HG02763 (cell line): ENCODE data around the gene BMP3.

Experiments used
- ATAC-seq: cut with Tn5 transposase; IDR thresholded peaks from one replicate; pipeline ENCODE4 v1.9.1; 2021; ENCODE audit warnings: mild to moderate bottlenecking, moderate library complexity; ENCODE audit not compliant: unreplicated experiment

The BMP3 gene

DNA sequence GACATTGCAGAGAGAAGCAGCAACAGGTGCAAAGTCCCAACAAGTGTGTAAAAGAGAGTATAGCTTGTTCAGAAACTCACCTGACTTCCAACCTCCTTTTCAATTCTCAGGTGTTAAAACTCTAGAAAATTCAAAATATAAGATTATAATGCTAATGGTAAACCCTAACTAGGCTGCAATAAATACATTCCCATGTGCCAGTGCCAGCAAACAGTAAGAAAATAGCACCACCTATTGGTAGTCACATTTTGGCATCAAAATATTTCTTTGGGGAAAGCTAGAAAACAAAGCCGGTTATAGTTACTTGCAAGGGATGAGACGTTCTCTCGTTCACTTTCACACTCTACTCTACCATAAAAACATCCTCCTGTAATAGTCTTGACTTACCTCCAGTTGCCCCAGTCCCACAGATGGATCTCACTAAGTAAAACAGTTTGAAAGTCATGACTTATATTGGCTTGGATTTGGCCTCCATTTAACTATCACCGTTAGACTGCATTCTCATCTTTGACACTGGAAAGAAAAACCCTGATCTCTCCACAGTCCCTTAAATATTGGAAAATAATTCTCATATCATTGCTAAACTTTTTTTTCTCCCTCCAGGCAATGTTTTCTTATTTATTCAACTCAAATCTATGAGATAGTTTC lies 9.6 kb downstream of the BMP3 start:
- no peak for ATAC-seq

DNA sequence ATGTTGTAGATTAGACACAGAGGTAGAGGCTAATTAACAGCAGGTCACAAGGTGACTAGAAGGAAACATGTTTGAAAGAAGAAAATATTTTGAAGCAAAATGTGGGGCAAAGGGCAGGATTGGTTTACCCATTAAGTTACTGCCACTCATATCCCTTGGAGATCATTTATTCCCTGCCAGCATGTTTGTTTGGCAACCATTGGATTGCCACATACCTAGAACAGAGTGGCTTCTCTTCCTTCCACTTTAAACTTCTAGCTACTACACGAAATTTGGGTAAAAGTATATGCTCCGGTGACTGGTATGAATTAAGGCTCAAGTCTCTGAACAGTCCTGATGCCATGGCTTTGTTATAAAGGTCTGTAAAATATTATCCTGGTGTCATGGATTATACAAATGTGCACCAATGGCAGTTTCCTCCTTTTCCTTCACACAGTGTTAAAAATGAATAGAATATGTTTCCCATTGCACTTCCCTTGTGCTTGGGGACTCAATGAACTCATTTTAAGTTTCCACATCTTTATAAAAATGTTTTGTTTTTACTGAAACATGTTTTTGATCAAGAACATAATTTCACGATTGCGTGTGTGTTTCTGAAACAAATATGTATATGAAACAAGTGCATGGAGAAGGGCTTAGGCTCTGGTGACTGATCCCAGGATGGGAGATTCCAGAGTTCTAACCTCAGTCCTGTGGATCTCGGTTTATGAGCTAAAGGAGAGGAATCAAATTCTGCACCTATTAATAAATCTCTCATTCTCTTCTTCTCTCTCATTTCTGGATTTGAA lies 12.3 kb downstream of the BMP3 start:
- no peak for ATAC-seq

DNA sequence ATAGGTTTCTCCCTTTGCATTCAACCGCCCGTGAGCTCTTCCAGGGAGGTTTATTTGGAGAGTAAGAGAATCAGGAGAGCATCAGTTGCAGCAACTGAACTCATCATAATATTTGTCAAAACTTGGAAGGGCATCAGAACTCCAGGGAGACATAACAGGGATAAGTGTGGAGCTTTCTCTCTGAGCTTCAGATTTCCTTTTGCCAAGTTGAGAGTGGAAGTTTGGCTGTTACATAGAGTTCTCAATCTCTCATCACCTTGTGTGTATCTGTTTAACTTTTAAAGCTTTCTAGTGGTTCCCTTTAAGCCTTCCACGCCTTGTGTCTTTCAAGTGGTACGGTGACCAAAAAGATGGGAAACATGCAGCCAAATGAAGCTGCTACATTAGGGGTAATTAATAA lies 18.8 kb downstream of the BMP3 start:
- no peak for ATAC-seq

- no peak for ATAC-seq
Measured at GRCh38 chr4:81049907-81050306, 19.4 kb downstream of the BMP3 start.

DNA sequence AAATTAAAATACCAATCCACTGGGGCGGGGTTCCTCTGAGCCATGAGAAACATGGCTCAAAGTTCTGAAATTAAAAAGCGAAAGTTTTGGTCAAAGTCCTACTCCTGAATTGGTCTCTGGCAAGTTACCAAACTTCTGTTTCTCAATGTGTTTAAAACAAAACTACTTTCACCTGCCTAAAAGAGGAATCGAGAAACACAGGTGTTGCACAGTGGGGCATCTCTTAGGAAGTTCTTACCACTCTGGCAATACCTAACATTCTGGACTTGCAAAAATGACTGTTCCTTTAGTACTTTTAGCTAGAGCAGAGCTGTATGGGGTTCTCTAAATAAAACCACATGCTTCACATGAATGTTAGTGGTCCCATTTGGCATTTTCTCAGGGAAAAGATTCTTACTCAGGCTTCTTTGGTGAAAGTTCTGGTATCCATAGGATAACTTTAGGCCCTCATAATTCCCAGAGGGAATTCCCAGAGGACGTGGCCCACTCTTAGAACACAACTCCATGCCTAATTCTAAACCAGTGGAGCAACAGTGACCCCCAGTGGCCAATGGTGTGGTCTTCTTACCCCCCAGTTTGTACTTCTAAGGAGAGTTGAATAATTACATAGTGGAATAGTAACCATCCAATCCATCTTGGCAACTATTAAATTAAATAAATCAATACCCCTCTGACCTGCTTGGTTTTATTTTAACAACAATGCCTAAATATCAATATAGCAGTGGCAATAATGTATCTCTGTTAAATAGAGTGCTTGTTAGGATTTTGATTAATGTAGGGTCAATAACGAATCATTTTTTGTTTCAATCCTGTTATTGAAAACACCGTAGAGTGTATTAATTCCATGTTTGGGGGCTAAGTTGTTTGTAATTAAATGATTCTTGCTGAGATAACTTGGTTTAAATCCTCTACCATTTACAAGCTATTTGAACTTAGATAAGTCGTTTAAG lies 21.9 kb downstream of the BMP3 start:
- ATAC-seq, result peak; percentile 95

DNA sequence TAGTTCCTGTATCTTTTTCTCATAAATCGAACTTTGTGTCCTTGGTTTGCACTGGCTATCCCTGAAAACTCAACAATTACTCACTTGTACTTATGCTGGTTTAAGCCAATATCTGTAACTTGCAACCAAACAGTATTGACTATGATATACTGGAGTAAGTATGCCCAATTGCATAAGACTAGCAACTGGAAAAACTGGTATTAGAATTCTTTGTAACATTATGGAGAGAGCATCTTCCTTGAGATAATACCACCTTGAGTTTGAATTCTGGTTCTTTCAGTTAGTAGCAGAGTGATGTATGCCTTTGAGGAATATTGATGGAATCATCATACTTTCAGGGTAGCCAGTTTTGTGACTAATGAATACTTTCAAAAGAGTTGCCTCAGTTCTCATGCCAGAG lies 28.1 kb downstream of the BMP3 start:
- no peak for ATAC-seq

GRCh38 chr4:81060587-81061343 lies 30.3 kb downstream of the BMP3 start:
- no peak for ATAC-seq

- no peak for ATAC-seq
Measured at GRCh38 chr4:81061344-81061730, 30.8 kb downstream of the BMP3 start.

DNA sequence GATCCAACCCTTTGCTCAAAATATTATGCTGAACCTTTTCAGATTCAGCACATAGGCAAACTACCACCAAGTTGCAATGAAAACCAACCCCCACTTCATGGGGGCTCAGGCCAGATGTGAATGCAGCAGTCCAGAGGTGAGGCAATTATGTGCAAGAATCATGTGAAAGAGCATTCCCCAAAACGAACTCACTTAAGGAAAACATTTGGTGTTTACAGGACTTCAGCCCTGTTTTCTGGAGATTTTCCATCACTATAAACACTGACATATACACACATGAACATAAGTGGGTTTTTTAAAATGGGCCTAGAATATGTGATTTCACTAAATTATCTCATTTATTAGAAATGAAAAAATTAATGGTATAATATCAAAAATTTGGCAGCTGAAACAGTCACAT lies 31.5 kb downstream of the BMP3 start:
- no peak for ATAC-seq

GRCh38 chr4:81065446-81065845 lies 34.9 kb downstream of the BMP3 start:
- no peak for ATAC-seq

GRCh38 chr4:81069706-81070331 lies 39.3 kb downstream of the BMP3 start:
- peak; percentile 97 for ATAC-seq

DNA sequence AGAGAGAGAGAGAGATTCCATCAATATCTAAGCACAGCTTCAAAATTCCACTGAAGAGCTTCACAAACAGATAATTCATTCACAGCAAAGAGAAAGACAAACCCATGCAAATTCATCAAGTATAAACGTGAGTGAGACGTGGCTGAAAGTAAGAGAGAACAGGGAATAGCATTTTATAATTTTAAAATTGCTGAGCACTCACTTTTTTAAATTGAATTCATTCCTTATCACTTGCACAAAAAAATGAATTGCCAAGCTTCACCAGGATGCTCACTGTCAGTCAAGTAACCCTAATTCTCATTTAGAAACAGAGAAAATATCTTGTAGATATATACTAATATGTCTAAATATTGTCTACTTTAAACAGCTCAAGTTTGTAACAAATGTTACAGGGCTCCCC lies 40.5 kb downstream of the BMP3 start:
- no peak for ATAC-seq

GRCh38 chr4:81081156-81081555 lies 50.6 kb downstream of the BMP3 start:
- no peak for ATAC-seq

- no peak for ATAC-seq
Measured at GRCh38 chr4:81084029-81084428, 53.5 kb downstream of the BMP3 start.

DNA sequence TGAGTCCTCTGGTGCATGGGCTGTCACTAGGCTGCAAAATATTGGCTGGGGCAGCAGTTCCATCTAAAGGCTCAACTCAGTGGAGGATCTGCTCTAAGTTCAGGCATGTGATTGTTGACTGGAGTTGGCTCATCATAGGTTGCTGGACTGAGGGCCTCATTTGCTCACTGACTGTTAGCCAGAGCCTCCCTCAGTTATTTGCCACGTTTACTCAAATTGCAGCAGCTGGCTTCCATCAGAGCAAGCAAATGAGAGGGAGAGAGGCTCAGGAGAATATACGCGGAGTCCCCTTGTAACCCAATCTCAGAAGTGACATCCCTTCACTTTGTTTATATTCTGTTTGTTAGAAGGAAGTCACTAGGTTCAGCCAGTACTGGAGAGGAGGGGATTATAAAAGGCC lies 54.1 kb downstream of the BMP3 start:
- no peak for ATAC-seq

GRCh38 chr4:81085291-81085690 lies 54.8 kb downstream of the BMP3 start:
- ATAC-seq, result no peak

DNA sequence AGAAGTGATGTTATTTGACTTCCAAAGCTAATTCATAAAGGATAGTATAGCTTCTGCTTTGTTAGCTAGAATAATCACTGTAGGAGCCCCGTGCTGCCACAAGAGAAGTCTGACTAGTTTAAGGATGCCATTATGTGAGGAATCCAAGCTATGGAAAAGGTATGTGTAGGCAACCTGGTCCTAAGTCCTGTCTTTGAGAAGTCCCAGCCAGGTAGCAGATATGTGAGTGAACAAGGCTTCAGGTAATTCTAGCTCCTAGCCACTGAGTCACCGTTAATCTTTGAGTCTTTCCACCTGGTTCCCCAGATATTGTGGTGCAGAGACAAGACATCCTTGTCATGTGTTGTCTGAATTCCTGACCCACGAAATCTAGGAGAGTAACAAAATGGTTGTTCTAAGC lies 55.5 kb downstream of the BMP3 start:
- ATAC-seq, result no peak

DNA sequence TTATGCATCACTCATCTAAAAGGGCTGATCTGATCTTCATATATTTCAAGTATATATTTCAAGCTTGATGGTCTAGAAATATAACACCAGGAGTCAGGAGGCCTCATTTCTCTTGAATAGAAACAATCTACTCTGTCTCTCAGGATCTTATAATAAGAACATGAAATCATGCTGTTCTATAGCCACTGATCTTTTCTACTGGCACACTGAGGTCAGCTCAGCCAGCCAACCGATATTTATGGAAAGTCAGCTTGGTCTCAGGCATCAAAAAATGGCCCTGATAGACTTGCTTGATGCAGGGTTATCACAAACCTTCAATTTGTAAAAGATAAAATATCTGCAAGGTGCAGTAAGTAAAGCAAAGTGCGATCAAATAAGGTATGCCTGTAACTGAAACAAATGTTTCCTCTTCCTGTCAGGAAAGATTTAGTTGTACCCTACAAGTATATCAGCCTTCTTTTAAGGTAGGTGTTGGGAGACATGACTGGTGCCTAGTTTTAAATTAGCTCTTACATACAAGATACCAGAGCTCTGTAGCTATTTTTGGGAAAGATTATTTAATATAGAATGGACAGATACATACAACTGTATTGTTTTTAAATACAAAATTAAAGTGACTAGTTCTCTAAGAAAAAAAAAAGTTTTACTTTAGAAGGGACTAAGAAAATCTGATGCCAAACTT lies 63.4 kb downstream of the BMP3 start:
- ATAC-seq, result no peak

DNA sequence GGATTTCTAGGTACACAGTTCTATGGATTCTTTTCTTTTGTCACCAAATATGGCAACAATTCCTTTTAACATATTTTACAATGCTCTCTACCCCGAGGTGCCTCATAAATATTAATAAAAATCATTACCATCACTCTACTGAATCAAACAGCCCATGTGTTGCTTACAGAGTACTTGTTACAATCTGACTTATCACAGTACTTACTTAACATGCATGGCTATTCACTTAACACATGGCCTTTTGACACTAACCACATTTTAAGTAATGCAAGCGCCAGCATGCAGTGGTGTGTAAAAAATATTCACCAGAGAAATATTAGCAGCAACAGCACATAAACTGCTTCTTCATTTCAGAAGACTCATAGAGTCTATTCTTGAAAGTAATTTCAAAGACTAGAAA lies 64.9 kb downstream of the BMP3 start:
- ATAC-seq, result no peak

DNA sequence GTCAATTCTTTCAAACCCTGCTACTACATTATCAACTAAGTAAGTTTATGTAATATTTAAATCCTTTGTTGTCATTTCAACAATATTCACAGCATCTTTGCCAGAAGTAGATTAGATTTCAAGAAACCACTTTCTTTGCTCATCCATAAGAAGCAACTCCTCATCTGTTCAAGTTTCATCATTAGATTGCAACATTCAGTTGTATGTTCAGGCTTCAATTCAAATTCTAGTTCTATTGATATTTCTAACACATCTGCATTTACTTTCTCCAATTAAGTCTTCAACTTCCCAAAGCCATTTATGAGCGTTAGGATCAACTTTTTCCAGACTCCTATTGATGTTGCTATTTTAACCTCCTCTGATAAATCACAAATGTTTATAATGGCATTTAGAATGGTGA lies 66.1 kb downstream of the BMP3 start:
- no peak for ATAC-seq
